Bone marrow (tissue), 2 donors: ENCODE measurements around the gene NMT2.
"Not testable (repeated sequence)": the region's sequence is repeated elsewhere in the genome, so short reads cannot be mapped to it uniquely, and the experiment has no call there.

Experiments used
- DNase-seq, 2 donors: peaks; one replicate each; lab custom pipeline; 2025; lab: John Stamatoyannopoulos, UW

NMT2 gene

DNA sequence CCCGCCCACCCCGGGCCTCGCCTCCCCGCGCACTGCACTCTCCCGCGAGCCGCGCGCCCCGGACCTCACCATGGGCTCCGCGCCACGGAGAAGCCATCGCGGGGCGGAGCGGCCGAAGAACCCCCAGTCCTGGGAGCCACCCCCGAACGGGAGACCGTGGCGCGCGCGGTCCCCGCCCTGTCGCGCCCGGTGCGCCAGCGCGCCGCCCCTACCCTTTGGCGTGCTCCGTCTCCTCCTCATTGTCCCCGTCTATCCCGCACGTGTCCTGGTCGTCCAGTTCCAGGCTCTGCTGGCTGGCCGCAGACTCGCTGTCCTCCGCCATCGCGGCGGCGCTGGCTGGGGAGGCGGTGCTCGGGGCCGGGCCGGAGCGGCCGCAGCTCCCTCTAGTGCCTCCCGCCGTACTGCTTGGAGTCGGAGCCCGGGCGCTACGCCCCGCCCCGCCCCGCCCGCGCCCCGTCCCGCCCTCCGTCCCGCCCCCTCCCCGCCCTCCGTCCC is at the start of gene NMT2:
Gene NMT2 (minus strand): TSS at position 403 of the 495 bp plus-strand sequence. CDS start 81 bp downstream, at position 322.
- peak; percentile 75 to 87 for DNase-seq

- DNase-seq = no peak
These were observed 48.2 kb upstream of the NMT2 start for GRCh38 chr10:15216700-15217099.

GRCh38 chr10:15214237-15214636 is 45.7 kb upstream of the NMT2 start:
- no peak for DNase-seq

DNA sequence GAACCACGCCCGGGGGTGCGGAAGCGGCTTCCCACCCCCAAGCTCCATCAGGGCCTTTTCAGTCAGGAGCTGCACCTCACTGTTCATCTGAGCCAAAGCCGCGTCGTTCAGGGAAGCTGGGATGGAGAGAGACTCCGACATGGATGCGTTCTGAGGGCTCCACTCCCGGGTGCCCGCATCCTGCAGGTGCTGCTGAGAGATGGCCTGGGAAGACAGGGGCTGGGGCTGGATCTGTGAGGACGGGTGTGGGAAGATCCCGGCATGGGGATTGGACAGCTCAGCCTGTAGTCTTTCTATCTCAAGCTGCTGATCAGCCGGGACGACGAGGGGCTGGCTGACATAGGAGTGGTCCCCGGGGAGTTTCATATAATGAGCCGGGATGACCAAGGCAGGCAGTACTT is 45.0 kb upstream of the NMT2 start:
- no peak for DNase-seq

- DNase-seq = no peak
These were observed 43.0 kb upstream of the NMT2 start for GRCh38 chr10:15211464-15211979.

- no peak for DNase-seq
These were observed 42.0 kb upstream of the NMT2 start for GRCh38 chr10:15210521-15210920.

DNA sequence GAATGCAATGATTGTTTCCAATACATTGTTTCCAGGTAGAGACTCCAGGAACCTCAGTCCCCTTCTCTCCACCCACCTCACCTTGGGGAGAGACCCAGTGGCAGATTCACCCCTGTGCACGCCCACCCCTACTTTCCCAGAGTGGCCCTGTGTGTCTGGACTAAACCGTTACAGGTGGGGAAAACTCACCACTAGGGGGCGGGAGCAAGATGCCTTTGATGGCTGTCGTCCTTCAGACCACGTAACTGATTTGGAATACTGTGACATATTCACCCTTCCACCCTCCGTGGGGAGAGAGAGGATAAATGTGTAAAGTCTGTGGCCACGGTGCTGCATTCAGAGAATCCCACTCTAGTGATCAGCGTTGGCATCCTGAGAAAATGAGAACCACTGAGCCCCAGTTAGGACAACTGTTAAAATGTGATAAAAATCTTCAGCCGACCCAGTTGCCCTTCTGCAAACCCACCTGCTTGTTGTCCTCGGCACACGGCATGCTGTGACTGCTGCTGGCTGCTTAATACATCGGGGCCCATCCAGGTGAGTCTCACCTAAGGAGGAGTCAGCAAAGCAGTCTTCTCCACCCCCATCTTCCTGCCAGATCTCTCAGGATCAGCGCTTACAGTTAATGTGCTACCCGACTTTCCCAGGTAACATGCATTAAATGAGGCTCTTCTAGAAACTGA is 41.5 kb upstream of the NMT2 start:
- peak; percentile 1 to 23 for DNase-seq

DNA sequence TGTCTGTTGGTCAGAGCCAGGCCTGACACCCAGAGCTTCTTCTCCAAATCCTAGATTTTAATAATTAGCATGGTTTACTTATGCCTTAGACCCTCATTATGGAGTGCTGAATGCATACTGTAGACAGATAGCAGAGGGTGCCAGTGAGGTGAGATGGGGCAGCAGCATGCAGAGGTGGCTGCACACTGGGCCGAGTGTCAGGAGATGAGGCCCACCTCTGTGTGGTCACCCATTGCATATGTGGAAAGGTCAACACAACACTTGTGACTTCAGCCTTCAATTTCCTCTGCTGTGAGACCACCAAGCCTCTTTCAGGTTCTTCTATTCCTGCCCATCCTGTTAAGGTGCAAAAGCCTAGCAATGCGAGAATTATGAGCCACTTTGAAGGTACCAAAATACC is 39.7 kb upstream of the NMT2 start:
- no peak for DNase-seq

GRCh38 chr10:15207410-15207809 is 38.9 kb upstream of the NMT2 start:
- not testable (repeated sequence) for DNase-seq

GRCh38 chr10:15202639-15203038 is 34.1 kb upstream of the NMT2 start:
- DNase-seq = no peak

- DNase-seq = not testable (repeated sequence)
These were observed 33.8 kb upstream of the NMT2 start for GRCh38 chr10:15202301-15202621.

DNA sequence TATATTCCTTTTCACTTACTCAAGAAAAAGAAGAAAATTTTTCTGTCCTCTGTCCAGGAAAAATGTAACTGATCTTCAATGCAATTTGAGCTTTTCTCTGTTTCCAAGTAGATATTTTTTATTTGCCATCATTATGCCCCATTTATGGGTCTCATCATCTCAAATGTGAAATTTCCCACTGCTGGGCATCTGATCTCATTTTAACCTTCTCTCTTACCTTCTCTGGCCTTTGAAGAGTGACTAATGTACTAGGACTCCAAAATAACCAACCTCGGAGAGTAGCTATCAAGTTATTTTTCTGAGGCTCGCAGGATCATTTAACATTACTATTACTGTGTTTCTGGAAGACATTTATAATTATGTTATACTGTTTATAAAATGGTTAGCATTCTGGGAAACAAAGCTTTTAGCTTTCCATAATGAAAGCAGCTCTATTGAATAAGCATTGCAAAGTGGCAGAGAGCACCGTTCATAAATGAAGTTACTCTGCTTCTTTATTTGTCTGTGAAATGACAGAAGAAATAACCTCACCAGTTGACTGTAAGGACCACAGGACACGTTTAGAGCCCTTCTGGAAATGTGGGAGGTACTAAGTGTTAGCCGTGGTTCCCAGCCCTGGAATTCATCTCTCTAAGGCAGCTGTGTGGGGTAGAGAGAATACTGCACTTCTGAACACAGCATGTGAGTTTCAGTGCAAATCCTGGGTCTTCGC is 33.3 kb upstream of the NMT2 start:
- no peak for DNase-seq

DNA sequence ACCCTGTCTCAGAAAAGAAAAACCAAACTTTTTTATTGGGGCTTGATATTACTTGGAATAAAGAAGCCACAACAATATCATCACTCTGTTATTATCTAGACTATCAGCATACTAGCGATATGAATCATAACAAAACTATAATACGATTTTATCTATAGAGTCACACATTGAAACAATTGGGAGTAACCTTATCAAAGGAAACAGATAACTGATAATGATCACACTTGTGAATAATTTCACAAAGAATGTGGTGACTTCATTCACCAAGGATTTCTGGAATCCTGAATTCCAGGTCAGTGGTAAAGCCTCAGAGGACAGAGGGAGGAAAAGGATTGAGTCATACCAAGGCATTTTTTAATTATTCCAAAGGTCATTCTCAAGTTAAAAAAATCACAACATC is 32.1 kb upstream of the NMT2 start:
- no peak for DNase-seq

GRCh38 chr10:15197911-15198310 is 29.4 kb upstream of the NMT2 start:
- DNase-seq = no peak

- no peak for DNase-seq
These were observed 28.8 kb upstream of the NMT2 start for GRCh38 chr10:15197276-15197675.

GRCh38 chr10:15196021-15196834 is 27.7 kb upstream of the NMT2 start:
- no peak for DNase-seq

DNA sequence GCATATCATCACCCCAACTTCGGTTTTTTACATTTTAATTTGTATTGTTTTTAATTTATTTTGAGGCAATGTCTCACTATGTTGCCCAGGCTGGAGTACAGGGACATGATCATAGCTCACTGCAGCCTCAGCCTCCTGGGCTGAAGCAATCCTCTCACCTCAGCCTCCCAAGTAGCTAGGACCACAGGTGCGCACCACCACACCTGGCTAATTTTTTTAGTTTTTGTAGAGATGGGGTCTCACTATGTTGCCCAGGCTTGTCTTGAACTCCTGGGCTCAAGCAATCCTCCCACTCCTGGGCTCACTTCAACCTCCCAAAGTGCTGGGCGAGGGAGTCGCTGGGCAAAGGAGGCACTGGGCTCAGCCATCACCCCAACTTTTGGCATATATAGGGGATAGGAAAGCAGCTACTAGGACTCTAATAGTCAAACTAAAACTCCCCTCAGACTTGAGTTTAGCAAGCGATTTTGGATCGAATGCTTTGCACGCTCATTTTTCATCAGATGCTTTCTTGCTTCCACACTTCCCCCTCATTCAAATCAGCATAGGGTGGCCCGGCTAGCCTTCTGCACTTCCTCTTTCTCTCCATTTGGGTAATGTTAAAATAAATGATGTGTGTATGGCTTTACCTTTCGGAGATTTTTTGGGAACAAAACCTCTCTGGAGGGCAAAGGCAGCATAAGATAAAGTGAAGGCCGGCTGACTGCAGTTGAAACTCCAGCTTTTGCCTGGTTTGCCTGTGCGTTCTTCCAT is 20.8 kb upstream of the NMT2 start:
- DNase-seq = no peak

GRCh38 chr10:15188603-15189002 is 20.1 kb upstream of the NMT2 start:
- no peak for DNase-seq

DNA sequence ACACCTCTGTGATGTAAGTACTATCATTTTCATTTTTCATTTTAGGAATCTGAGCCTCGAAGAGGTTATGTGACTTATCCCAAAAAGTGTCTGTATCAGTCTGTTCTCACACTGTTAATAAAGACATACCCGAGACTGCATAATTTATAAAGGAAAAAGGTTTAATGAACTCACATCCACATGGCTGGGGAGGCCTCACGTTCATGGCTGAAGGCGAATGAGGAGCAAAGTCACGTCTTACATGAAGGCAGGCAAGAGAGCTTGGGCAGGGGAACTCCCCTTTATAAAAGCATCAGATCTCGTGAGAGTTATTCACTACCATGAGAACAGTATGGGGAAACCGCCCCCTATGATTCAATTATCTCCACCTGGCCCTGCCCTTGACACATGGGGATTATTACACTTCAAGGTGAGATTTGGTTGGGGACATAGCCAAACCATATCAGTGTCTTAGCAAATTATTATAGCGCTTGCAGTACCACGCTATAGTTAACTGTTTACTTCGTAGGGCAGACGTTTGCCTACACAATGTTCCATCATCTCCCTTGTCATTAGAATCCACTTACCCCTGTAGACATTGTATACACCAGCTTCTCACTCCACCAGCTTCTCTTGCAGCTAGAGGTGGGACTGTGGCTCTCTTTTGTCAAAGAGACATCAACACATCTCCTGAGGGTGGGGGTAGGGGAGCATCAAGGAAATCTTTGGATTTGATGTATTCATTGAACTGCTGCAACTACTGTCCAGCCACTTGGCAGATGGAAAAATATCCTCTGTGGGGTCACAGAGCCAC is 15.4 kb upstream of the NMT2 start:
- no peak for DNase-seq

GRCh38 chr10:15182540-15183207 is 14.2 kb upstream of the NMT2 start:
- no peak for DNase-seq
